GM23338 (cell line): ENCODE measurements around the gene H2BK1. TPM values are rescaled to one million over a fixed set of nuclear protein-coding genes. Genes with fewer than 3 reads are reported as not detected.

Experiments
- EZH2 ChIP-seq: fragments of 200-600 bp; sonication (generic); IDR thresholded peaks from one replicate; pipeline ENCODE4 v1.8.0; 2017; ENCODE audit warnings: antibody characterized with exemption, mild to moderate bottlenecking, low read depth; ENCODE audit not compliant: unreplicated experiment
- microRNA counts: library from miRNA; unstranded; fragments of <30 nt; microRNA quantifications from one replicate; lab custom pipeline; 2017
- polyA plus RNA-seq: library from polyadenylated mRNA; unstranded; fragments of >200 nt; fragmentation: Nextera tagmentation; extraction: Ambion mirVana; gene quantifications from 2 replicates; pipeline ENCODE4 v1.2.1, GENCODE V29; 2016
- total RNA-seq: library from RNA; depleted of rRNA; stranded (reverse); fragments of >200 nt; shearing (Covaris generic); gene quantifications from 2 replicates; pipeline ENCODE4 v1.2.3, GENCODE V29; 2014; rRNA removed

H2BK1 gene
- total and polyA plus RNA-seq, 2 experiments from 2014 or later = not detected

- TF ChIP-seq EZH2 = no peak
These were observed 48.5 kb downstream of the H2BK1 start (continued) for GRCh38 chr7:151161757-151162156.

MicroRNAs encoded within 50 kb of the gene (microRNA counts, 767-probe panel; counts per million panel counts)
- microRNA hsa-miR-671-3p (lab: Ali Mortazavi, UCI) (not detected), microRNA hsa-miR-671-5p (lab: Ali Mortazavi, UCI) (not detected)

Other genes with a start within 250 kb of the H2BK1 start
- 11.3 and 14.7 TPM in 2 replicates for gene KCNH2, start 232.2 kb downstream of the H2BK1 start, total RNA-seq
- 2.6 and 2.9 TPM in 2 replicates for gene KCNH2, start 232.2 kb downstream of the H2BK1 start, polyA plus RNA-seq
- 6.1 and 13.3 TPM in 2 replicates for gene NOS3, start 219.5 kb downstream of the H2BK1 start, total RNA-seq
- gene NOS3, start 219.5 kb downstream of the H2BK1 start, polyA plus RNA-seq = 2.6 and 3.1 TPM in 2 replicates
- gene ATG9B, start 186.0 kb downstream of the H2BK1 start, total RNA-seq = 1.2 and 2.2 TPM in 2 replicates
- 3.2 and 3.4 TPM in 2 replicates for gene ATG9B, start 186.0 kb downstream of the H2BK1 start, polyA plus RNA-seq
- gene ABCB8, start 182.0 kb downstream of the H2BK1 start, total RNA-seq = 27.1 and 41.1 TPM in 2 replicates
- gene ABCB8, start 182.0 kb downstream of the H2BK1 start, polyA plus RNA-seq = 11.4 and 13.1 TPM in 2 replicates
- 0.54 and 0.90 TPM in 2 replicates for gene ASIC3, start 162.0 kb downstream of the H2BK1 start, total RNA-seq
- gene ASIC3, start 162.0 kb downstream of the H2BK1 start, polyA plus RNA-seq = 0.87 and 1.4 TPM in 2 replicates
- gene CDK5, start 152.6 kb downstream of the H2BK1 start, total RNA-seq = 17.4 and 19.8 TPM in 2 replicates
- 27.1 TPM in 2 replicates for gene CDK5, start 152.6 kb downstream of the H2BK1 start, polyA plus RNA-seq
- 90.4 and 106 TPM in 2 replicates for gene SLC4A2, start 150.9 kb downstream of the H2BK1 start, total RNA-seq
- 64.8 and 75.5 TPM in 2 replicates for gene SLC4A2, start 150.9 kb downstream of the H2BK1 start, polyA plus RNA-seq
- 42.5 and 57.4 TPM in 2 replicates for gene FASTK, start 129.7 kb downstream of the H2BK1 start, total RNA-seq
- 36.4 and 37.4 TPM in 2 replicates for gene FASTK, start 129.7 kb downstream of the H2BK1 start, polyA plus RNA-seq
- gene TMUB1, start 127.0 kb downstream of the H2BK1 start, total RNA-seq = 37.1 and 61.1 TPM in 2 replicates
- gene TMUB1, start 127.0 kb downstream of the H2BK1 start, polyA plus RNA-seq = 47.6 and 59.6 TPM in 2 replicates
- gene AGAP3, start 124.0 kb downstream of the H2BK1 start, total RNA-seq = 32.2 and 39.2 TPM in 2 replicates
- gene AGAP3, start 124.0 kb downstream of the H2BK1 start, polyA plus RNA-seq = 24.0 and 24.9 TPM in 2 replicates
- 0.24 and 1.8 TPM in 2 replicates for gene GBX1, start 42.8 kb downstream of the H2BK1 start, total RNA-seq
- not detected in 2 replicates for gene GBX1, start 42.8 kb downstream of the H2BK1 start, polyA plus RNA-seq
- not detected in 2 replicates for gene ASB10, start 23.2 kb downstream of the H2BK1 start, total RNA-seq
- gene ASB10, start 23.2 kb downstream of the H2BK1 start, polyA plus RNA-seq = not detected in 2 replicates
- 47.9 and 58.7 TPM in 2 replicates for gene ABCF2, start 16.7 kb upstream of the H2BK1 start, total RNA-seq
- 17.8 and 18.7 TPM in 2 replicates for gene ABCF2, start 16.7 kb upstream of the H2BK1 start, polyA plus RNA-seq
- 24.9 and 26.1 TPM in 2 replicates for gene CHPF2, start 22.0 kb upstream of the H2BK1 start, total RNA-seq
- 4.8 and 5.4 TPM in 2 replicates for gene CHPF2, start 22.0 kb upstream of the H2BK1 start, polyA plus RNA-seq
- 2.2 and 3.3 TPM in 2 replicates for gene SMARCD3, start 38.2 kb upstream of the H2BK1 start, total RNA-seq
- gene SMARCD3, start 38.2 kb upstream of the H2BK1 start, polyA plus RNA-seq = 2.7 and 4.0 TPM in 2 replicates
- 31.8 and 32.4 TPM in 2 replicates for gene NUB1, start 131.3 kb upstream of the H2BK1 start, total RNA-seq
- 40.7 and 42.3 TPM in 2 replicates for gene NUB1, start 131.3 kb upstream of the H2BK1 start, polyA plus RNA-seq
- gene WDR86, start 199.6 kb upstream of the H2BK1 start, total RNA-seq = 29.0 and 59.1 TPM in 2 replicates
- gene WDR86, start 199.6 kb upstream of the H2BK1 start, polyA plus RNA-seq = 7.1 and 9.1 TPM in 2 replicates
- gene CRYGN, start 229.7 kb upstream of the H2BK1 start, total RNA-seq = 0.59 and 1.1 TPM in 2 replicates
- gene CRYGN, start 229.7 kb upstream of the H2BK1 start, polyA plus RNA-seq = 1.4 and 1.5 TPM in 2 replicates